SK-N-SH (cell line): ENCODE data around the gene TBL3. TPM values are rescaled to one million over a fixed set of nuclear protein-coding genes. Genes with fewer than 3 reads are reported as not detected.

ENCODE experiments used
- CTCF ChIA-PET: fragments of 300-600, 350-600 bp; formaldehyde crosslinking; extraction: SDS; loops from one replicate; lab custom pipeline; 2021; lab: Yijun Ruan, JAX
- POLR2A ChIA-PET: fragments of 350-600 bp; sonication (Branson Sonifier 250); formaldehyde crosslinking; extraction: SDS; loops from one replicate; lab custom pipeline; 2020; ENCODE audit warnings: antibody characterized with exemption, inconsistent platforms; lab: Yijun Ruan, JAX
- DNase-seq: peaks from one replicate; pipeline ENCODE4 v3.0.0; 2012
- H2AFZ ChIP-seq: fragments of 200-600 bp; sonication (generic); 2 replicates; pipeline ENCODE4 v1.8.1; 2016; ENCODE audit warnings: antibody characterized with exemption, mild to moderate bottlenecking, low read depth
- H3F3A ChIP-seq: fragments of 200-600 bp; sonication (generic); replicated peaks from 2 replicates; pipeline ENCODE3; 2016; ENCODE audit warnings: antibody characterized with exemption, mild to moderate bottlenecking; ENCODE audit not compliant: insufficient read depth
- H3K27ac ChIP-seq, 2 experiments: fragments of 200-500 bp in 1 of 2; fragments of 200-600 bp in 1 of 2; sonication (Bioruptor generic) in 1 of 2; sonication (generic), shearing (Covaris generic) in 1 of 2; 2 replicates each; pipeline versions ENCODE4 v1.5.1 to v1.6.1; 2014 to 2016; ENCODE audit warnings: low read depth in 2 of 2, inconsistent platforms in 1 of 2, low read length in 1 of 2, mild to moderate bottlenecking in 1 of 2, mixed read lengths in 1 of 2
- H3K27me3 ChIP-seq: fragments of 200-600 bp; sonication (generic), shearing (Covaris generic); 2 replicates; pipeline ENCODE4 v1.6.1; 2016; ENCODE audit warnings: mixed run types; ENCODE audit not compliant: insufficient read depth
- H3K36me3 ChIP-seq, 2 experiments: fragments of 200-500 bp in 1 of 2; fragments of 200-600 bp in 1 of 2; sonication (Bioruptor generic) in 1 of 2; sonication (generic) in 1 of 2; replicated peaks in 1 of 2; 2 replicates each; pipeline versions ENCODE3 to v1.5.1; 2014 to 2016; ENCODE audit warnings: low read length in 1 of 2, mild to moderate bottlenecking in 1 of 2; ENCODE audit not compliant: insufficient read depth in 2 of 2, control insufficient read depth in 1 of 2
- H3K4me1 ChIP-seq, 2 experiments: fragments of 200-500 bp in 1 of 2; fragments of 200-600 bp in 1 of 2; sonication (Bioruptor generic) in 1 of 2; sonication (generic), shearing (Covaris generic) in 1 of 2; 2 replicates each; pipeline versions ENCODE4 v1.5.1 to v1.6.1; 2014 to 2016; ENCODE audit warnings: low read depth in 1 of 2, low read length in 1 of 2, mixed run types in 1 of 2; ENCODE audit not compliant: insufficient read depth in 2 of 2, control insufficient read depth in 1 of 2
- H3K4me2 ChIP-seq: fragments of 200-600 bp; sonication (generic), shearing (Covaris generic); 2 replicates; pipeline ENCODE4 v1.6.1; 2017; ENCODE audit warnings: mixed run types
- H3K4me3 ChIP-seq, 2 experiments: fragments of 200-500 bp in 1 of 2; fragments of 200-600 bp in 1 of 2; sonication (Bioruptor generic) in 1 of 2; sonication (generic), shearing (Covaris generic) in 1 of 2; 2 replicates each; pipeline versions ENCODE4 v1.5.1 to v1.8.1; 2014 to 2016; ENCODE audit warnings: low read depth in 2 of 2, inconsistent platforms in 1 of 2, low read length in 1 of 2, mild to moderate bottlenecking in 1 of 2, mixed read lengths in 1 of 2, moderate library complexity in 1 of 2
- H3K79me2 ChIP-seq: fragments of 200-600 bp; sonication (generic); 2 replicates; pipeline ENCODE4 v1.8.1; 2017; ENCODE audit warnings: mild to moderate bottlenecking; ENCODE audit not compliant: insufficient read depth
- H3K9ac ChIP-seq: fragments of 200-600 bp; sonication (generic); 2 replicates; pipeline ENCODE4 v1.6.1; 2017; ENCODE audit warnings: mixed run types
- H3K9me2 ChIP-seq: fragments of 200-600 bp; sonication (generic); 2 replicates; pipeline ENCODE4 v1.6.1; 2017; ENCODE audit warnings: mixed run types
- H3K9me3 ChIP-seq: fragments of 200-600 bp; sonication (generic); 2 replicates; pipeline ENCODE4 v1.6.1; 2017; ENCODE audit warnings: mixed run types, mild to moderate bottlenecking, moderate library complexity
- H4K20me1 ChIP-seq: fragments of 200-600 bp; sonication (generic); 2 replicates; pipeline ENCODE4 v1.6.1; 2017; ENCODE audit warnings: mild to moderate bottlenecking, mixed run types; ENCODE audit not compliant: insufficient read depth
- CHD2 ChIP-seq: fragments of 150-350 bp; IDR thresholded peaks from 2 replicates; pipeline ENCODE4 v1.6.1; 2018; ENCODE audit warnings: low read length; ENCODE audit not compliant: partially characterized antibody
- CTCF ChIP-seq: fragments of 200-600 bp; sonication (generic); IDR thresholded peaks from 2 replicates; pipeline ENCODE4 v1.6.1; 2017; ENCODE audit warnings: antibody characterized with exemption, mild to moderate bottlenecking, moderate library complexity
- EP300 ChIP-seq, 2 experiments: IDR thresholded peaks; 2 replicates each; pipeline versions ENCODE4 v1.4.0 to v1.6.1; 2012; ENCODE audit warnings: borderline replicate concordance in 1 of 2, low read depth in 1 of 2, low read length in 1 of 2
- IRF3 ChIP-seq: fragments of 150-350 bp; IDR thresholded peaks from 2 replicates; pipeline ENCODE4 v1.6.1; 2016; ENCODE audit warnings: mild to moderate bottlenecking, low read depth, low read length
- MAX ChIP-seq: IDR thresholded peaks from 2 replicates; pipeline ENCODE4 v1.4.0; 2012; ENCODE audit warnings: low read depth
- MXI1 ChIP-seq: IDR thresholded peaks from 2 replicates; pipeline ENCODE4 v1.6.1; 2012; ENCODE audit warnings: mild to moderate bottlenecking, low read depth, low read length, improper control_type of control experiment
- RCOR1 ChIP-seq: fragments of 150-350 bp; IDR thresholded peaks from 2 replicates; pipeline ENCODE4 v1.6.1; 2017; ENCODE audit warnings: antibody characterized with exemption, low read length
- RXRA ChIP-seq: IDR thresholded peaks from 2 replicates; pipeline ENCODE4 v1.4.0; 2012; ENCODE audit warnings: low read depth, mild to moderate bottlenecking, borderline replicate concordance
- TEAD4 ChIP-seq: IDR thresholded peaks from 2 replicates; pipeline ENCODE4 v1.4.0; 2012; ENCODE audit warnings: mild to moderate bottlenecking, borderline replicate concordance; ENCODE audit not compliant: insufficient read depth
- YY1 ChIP-seq: IDR thresholded peaks from 2 replicates; pipeline ENCODE4 v1.4.0; 2012; ENCODE audit warnings: low read depth, mild to moderate bottlenecking
- WGBS: methylation state at CpG from one replicate; pipeline ENCODE4 v1.1.6; 2017; ENCODE audit warnings: low lambda C conversion rate; 5-methylcytosine and 5-hydroxymethylcytosine counted together
- polyA plus RNA-seq, 3 experiments: library from polyadenylated mRNA; depleted of rRNA; stranded (reverse); fragments of >200 nt; gene quantifications; 2 replicates each; pipeline ENCODE4 v1.2.3, GENCODE V29; 2012

TBL3 gene
- polyA plus RNA-seq, 1 of the 3 experiments (the other 2 are of a cell fraction) = 37.1 TPM

- TF ChIP-seq EP300 (IDR thresholded peaks at IDR 0.05; ENCODE audit: borderline replicate concordance in 1 of 2, low read depth in 1 of 2, low read length in 1 of 2) = no peak
- TF ChIP-seq TEAD4 = no peak
- TF ChIP-seq MXI1 = no peak
- TF ChIP-seq RCOR1 = no peak
- no peak for TF ChIP-seq IRF3
- TF ChIP-seq CTCF = no peak
- no peak for TF ChIP-seq RXRA
- TF ChIP-seq MAX = no peak
- Histone ChIP-seq H3K4me2 (no peak overlapping the region), H3K79me2 (peaks cover 13% of the 10 kb centered on the region; the same call in 1 of the 2 replicates), H3K9ac (no peak overlapping the region), H3K4me3 (no peak overlapping the region), H3K4me1 (peaks cover 8 to 20% of the 10 kb centered on the region in 2 experiments; a peak in 2 of 4 replicates), H3K36me3 (peaks cover 8 to 35% of the 10 kb centered on the region in 2 experiments), H3K9me3 (no peaks in the 10 kb centered on the region), H3K27me3 (no peaks in the 10 kb centered on the region), H3F3A (peaks cover 15% of the 10 kb centered on the region), H3K9me2 (no peaks in the 10 kb centered on the region), H2AFZ (no peak overlapping the region), H4K20me1 (no peaks in the 10 kb centered on the region), H3K27ac (no peak overlapping the region)
- ChIA-PET POLR2A (interaction anchor here (2.2 kb wide), 1 partner anchor 16 kb away, joined by 12 read pairs; the partner anchor contains the start of gene RPS2), CTCF (interaction anchor here (3.3 kb wide), 1 partner anchor 23 kb away, joined by 19 read pairs; no protein-coding TSS in a partner anchor)
- no peak for DNase-seq
- WGBS = 92% methylated on average over 11 of the region's 16 CpGs
Measured at GRCh38 chr16:1980770-1981087, 8.9 kb downstream of the TBL3 start.

- Histone ChIP-seq H3K36me3 (peaks cover 5 to 35% of the 10 kb centered on the region in 2 experiments), H3K27ac (no peak within 1 kb of the TSS), H3K9ac (no peak within 1 kb of the TSS), H3K27me3 (no peaks in the 10 kb centered on the region), H3K4me3 (no peak within 1 kb of the TSS), H2AFZ (no peak within 1 kb of the TSS), H3K79me2 (peaks cover 19% of the 10 kb centered on the region; the same call in 1 of the 2 replicates), H4K20me1 (no peaks in the 10 kb centered on the region), H3F3A (peaks cover 15% of the 10 kb centered on the region), H3K4me2 (no peak within 1 kb of the TSS), H3K9me2 (no peaks in the 10 kb centered on the region), H3K9me3 (no peaks in the 10 kb centered on the region), H3K4me1 (peaks cover 8 to 20% of the 10 kb centered on the region in 2 experiments; a peak in 2 of 4 replicates)
- DNase-seq = no peak
- POLR2A ChIA-PET = interaction anchor here (2.2 kb wide), 1 partner anchor 17 kb away, joined by 12 read pairs; the partner anchor contains the start of gene RPS2
- CTCF ChIA-PET = interaction anchor here (0.6 to 3.3 kb wide), 3 partner anchors 12 to 145 kb away, joined by 3 to 19 read pairs (median 3); no protein-coding TSS in a partner anchor
- 93% methylated on average over 6 of the region's 6 CpGs for WGBS
- TF ChIP-seq CHD2 (no peak), YY1 (no peak)
Measured at GRCh38 chr16:1981398-1981836, 9.6 kb downstream of the TBL3 start, which contains the start of gene NOXO1. Gene NOXO1 (minus strand): TSS chr16:1981469. CDS start chr16:1981179, 290 bp downstream.
